Measurements from ENCODE around the gene PIGL. TPM values are rescaled to one million over a fixed set of nuclear protein-coding genes. Genes with fewer than 3 reads are reported as not detected.

PIGL gene
- total RNA-seq, 1 donor from 2014 or later: 7.1 TPM

DNA sequence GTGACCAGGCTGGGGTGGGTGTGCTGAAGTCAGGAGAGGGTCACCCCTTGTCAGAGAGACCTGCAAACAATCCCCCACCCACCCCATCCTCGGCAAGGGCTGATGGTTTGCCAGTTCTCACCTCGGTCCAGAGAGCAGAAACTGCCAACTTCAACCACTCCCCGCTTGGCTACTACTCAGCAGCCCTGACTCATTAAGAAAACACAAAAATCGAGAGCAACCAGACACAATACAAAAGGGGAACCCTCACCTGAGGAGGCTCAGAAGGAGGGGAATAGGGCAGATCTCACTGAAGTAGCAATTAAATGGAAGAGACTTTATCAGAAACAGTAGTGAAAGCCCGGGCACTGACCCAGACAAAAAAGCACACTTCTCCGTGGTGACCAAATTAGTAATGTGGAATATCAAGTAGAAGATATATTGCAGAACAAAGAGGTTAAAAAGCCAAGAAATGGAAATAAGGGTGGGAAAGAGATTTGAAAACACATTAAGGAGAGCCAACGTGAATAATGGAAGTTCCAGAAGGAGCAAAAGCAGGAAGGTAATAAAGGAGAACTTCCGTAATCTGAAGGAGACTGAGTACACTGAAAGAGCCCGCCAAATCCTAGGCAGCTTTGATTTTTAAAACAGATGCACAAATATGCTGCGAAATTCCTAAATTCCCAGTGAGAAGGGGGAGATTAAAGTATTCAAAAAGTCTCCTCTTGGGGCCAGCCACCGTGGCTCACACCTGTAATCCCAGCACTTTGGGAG is 112.7 kb downstream of the PIGL start:
- Histone ChIP-seq H3K36me3 (peaks cover 20% of the 10 kb centered on the region), H3K4me1 (peaks cover 14% of the 10 kb centered on the region), H3K4me3 (no peak overlapping the region), H3K27ac (replicated peaks) (no peak overlapping the region), H3K9me3 (replicated peaks) (no peaks in the 10 kb centered on the region), H3K27me3 (ENCODE audit: low read depth) (no peaks in the 10 kb centered on the region)
- TF ChIP-seq CTCF (IDR thresholded peaks at IDR 0.05; ENCODE audit: borderline replicate concordance): no peak
- intact Hi-C loops (cut with micrococcal nuclease): no loop called here
- no peak for DNase-seq

DNA sequence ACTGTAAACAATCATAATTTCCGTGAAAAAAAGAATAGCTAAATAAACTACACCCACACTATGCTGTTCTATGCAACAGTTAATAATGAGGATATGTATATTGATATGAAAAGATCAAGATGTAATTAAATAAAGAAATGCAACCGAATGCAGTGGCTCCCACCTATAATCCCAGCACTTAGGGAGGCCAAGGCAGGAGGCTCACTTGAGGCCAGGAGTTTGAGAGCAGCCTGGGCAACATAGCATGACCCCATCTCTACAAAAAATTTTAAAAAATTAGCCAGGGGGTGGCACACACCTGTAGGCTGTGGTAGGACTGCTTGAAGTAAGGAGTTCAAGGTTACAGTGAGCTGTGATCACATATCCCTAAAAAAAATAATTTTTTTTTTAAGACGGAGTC is 121.4 kb downstream of the PIGL start:
- Histone ChIP-seq H3K9me3 (replicated peaks) (no peaks in the 10 kb centered on the region), H3K36me3 (peaks cover 12% of the 10 kb centered on the region), H3K4me1 (no peaks in the 10 kb centered on the region), H3K27ac (replicated peaks) (no peak overlapping the region), H3K27me3 (ENCODE audit: low read depth) (no peaks in the 10 kb centered on the region), H3K4me3 (no peak overlapping the region)
- intact Hi-C loops (cut with micrococcal nuclease): no loop called here
- DNase-seq: no peak
- no peak for TF ChIP-seq CTCF (IDR thresholded peaks at IDR 0.05; ENCODE audit: borderline replicate concordance)

DNA sequence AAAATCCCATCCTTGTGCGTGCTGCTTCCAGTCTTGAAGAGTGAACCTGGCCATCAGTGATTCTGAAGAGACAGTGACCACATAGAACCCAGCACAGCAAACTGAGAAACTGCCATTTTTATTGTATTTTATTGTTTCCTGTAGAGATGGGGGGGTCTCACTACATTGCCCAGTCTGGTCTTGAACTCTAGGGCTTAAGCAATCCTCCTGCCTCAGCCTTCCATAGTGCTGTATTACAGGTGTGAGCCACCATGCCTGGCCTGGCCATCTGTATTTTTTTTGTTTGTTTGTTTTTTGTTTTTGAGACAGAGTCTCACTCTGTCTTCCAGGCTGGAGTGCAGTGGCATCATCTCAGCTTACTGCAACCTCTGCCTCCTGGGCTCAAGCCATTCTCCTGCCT is 122.4 kb downstream of the PIGL start:
- H3K4me1 ChIP-seq: no peaks in the 10 kb centered on the region
- H3K27ac ChIP-seq (replicated peaks): no peak overlapping the region
- no peaks in the 10 kb centered on the region for H3K27me3 ChIP-seq (ENCODE audit: low read depth)
- no peak for DNase-seq
- intact Hi-C loops (cut with micrococcal nuclease): no loop called here
- no peak overlapping the region for H3K4me3 ChIP-seq
- H3K9me3 ChIP-seq (replicated peaks): no peaks in the 10 kb centered on the region
- TF ChIP-seq CTCF (IDR thresholded peaks at IDR 0.05; ENCODE audit: borderline replicate concordance): no peak
- H3K36me3 ChIP-seq: peaks cover 22% of the 10 kb centered on the region

GRCh38 chr17:16339959-16340358 is 122.9 kb downstream of the PIGL start:
- DNase-seq: no peak
- Histone ChIP-seq H3K9me3 (replicated peaks) (no peaks in the 10 kb centered on the region), H3K36me3 (peaks cover 22% of the 10 kb centered on the region), H3K4me1 (no peaks in the 10 kb centered on the region), H3K4me3 (no peak overlapping the region), H3K27me3 (ENCODE audit: low read depth) (no peaks in the 10 kb centered on the region), H3K27ac (replicated peaks) (no peak overlapping the region)
- intact Hi-C loops (cut with micrococcal nuclease): no loop called here
- no peak for TF ChIP-seq CTCF (IDR thresholded peaks at IDR 0.05; ENCODE audit: borderline replicate concordance)

GRCh38 chr17:16342979-16343378 is 126.0 kb downstream of the PIGL start:
- Histone ChIP-seq H3K27me3 (ENCODE audit: low read depth) (no peaks in the 10 kb centered on the region), H3K4me1 (no peaks in the 10 kb centered on the region), H3K36me3 (peaks cover 22% of the 10 kb centered on the region), H3K27ac (replicated peaks) (no peak overlapping the region), H3K9me3 (replicated peaks) (no peaks in the 10 kb centered on the region), H3K4me3 (no peak overlapping the region)
- TF ChIP-seq CTCF (IDR thresholded peaks at IDR 0.05; ENCODE audit: borderline replicate concordance): no peak
- intact Hi-C loops (cut with micrococcal nuclease): no loop called here
- no peak for DNase-seq
